Activated T-cell treated with anti-CD3 and anti-CD28 coated beads, Interleukin-2, amount 50 U/mL, for 4 hours (primary cell): ENCODE results near the gene GRIP1. TPM values are rescaled to one million over a fixed set of nuclear protein-coding genes. Genes with fewer than 3 reads are reported as not detected.
A peak's percentile ranks its signal among the peaks of the same experiment; 100 is the strongest.
"Not testable (repeated sequence)": the region's sequence is repeated elsewhere in the genome, so short reads cannot be mapped to it uniquely, and the experiment has no call there.

Experiments
- ATAC-seq, 2 donors: fragments of 200-7000 bp; cut with Tn5 transposase; one replicate each; pipeline ENCODE4 v1.10.0; 2021
- DNase-seq: peaks from one replicate; pipeline ENCODE4 v3.0.0-alpha.2; 2020
- H3K27me3 Mint-ChIP-seq: one replicate; pipeline ENCODE4 v1.8.0; 2021; ENCODE audit warnings: low read depth, mixed read lengths
- H3K36me3 Mint-ChIP-seq: one replicate; pipeline ENCODE4 v1.8.0; 2022; ENCODE audit warnings: mixed read lengths; ENCODE audit not compliant: insufficient read depth
- H3K4me1 Mint-ChIP-seq: one replicate; pipeline ENCODE4 v1.8.0; 2021; ENCODE audit warnings: low read depth, mixed read lengths
- H3K4me3 Mint-ChIP-seq: one replicate; pipeline ENCODE4 v1.8.0; 2021; ENCODE audit warnings: mild to moderate bottlenecking, moderate library complexity, mixed read lengths
- H3K9me3 Mint-ChIP-seq: one replicate; pipeline ENCODE4 v1.8.0; 2021; ENCODE audit warnings: mixed read lengths
- total RNA-seq, 3 donors: library from RNA; stranded (reverse); gene quantifications; one replicate each; pipeline ENCODE4 v1.2.1, GENCODE V29; 2021

GRIP1 gene
- total RNA-seq, 3 donors from 2014 or later = 1.6 to 8.0 (median 4.4) TPM

- ATAC-seq (no peak), DNase-seq (no peak)
- H3K4me3 Mint-ChIP-seq = no peak overlapping the region
- no peaks in the 10 kb centered on the region for H3K9me3 Mint-ChIP-seq
- H3K4me1 Mint-ChIP-seq = no peaks in the 10 kb centered on the region
- peaks cover 6% of the 10 kb centered on the region for H3K36me3 Mint-ChIP-seq
- no peaks in the 10 kb centered on the region for H3K27me3 Mint-ChIP-seq
Measured at GRCh38 chr12:66531766-66532165, 147.1 kb downstream of the GRIP1 start.

GRCh38 chr12:66529934-66530333 lies 148.9 kb downstream of the GRIP1 start:
- Mint-ChIP-seq H3K4me1 (no peaks in the 10 kb centered on the region), H3K9me3 (no peaks in the 10 kb centered on the region)
- ATAC-seq = no peak

GRCh38 chr12:66516561-66516960 lies 162.3 kb downstream of the GRIP1 start:
- no peaks in the 10 kb centered on the region for H3K4me1 Mint-ChIP-seq
- ATAC-seq (no peak), DNase-seq (no peak)
- no peaks in the 10 kb centered on the region for H3K9me3 Mint-ChIP-seq
- no peaks in the 10 kb centered on the region for H3K36me3 Mint-ChIP-seq
- no peaks in the 10 kb centered on the region for H3K27me3 Mint-ChIP-seq
- no peak overlapping the region for H3K4me3 Mint-ChIP-seq

More at GRCh38 chr12:66529934-66530333, 148.9 kb downstream of the GRIP1 start:
- DNase-seq = no peak
- Mint-ChIP-seq H3K27me3 (no peaks in the 10 kb centered on the region), H3K4me3 (no peak overlapping the region), H3K36me3 (peaks cover 6% of the 10 kb centered on the region)

GRCh38 chr12:66516133-66516532 lies 162.7 kb downstream of the GRIP1 start:
- H3K4me3 Mint-ChIP-seq = no peak overlapping the region

GRCh38 chr12:66514581-66514980 lies 164.3 kb downstream of the GRIP1 start:
- Mint-ChIP-seq H3K27me3 (no peaks in the 10 kb centered on the region), H3K4me1 (no peaks in the 10 kb centered on the region), H3K36me3 (peaks cover 2% of the 10 kb centered on the region), H3K4me3 (no peak overlapping the region), H3K9me3 (peaks cover 5% of the 10 kb centered on the region)
- no peak for ATAC-seq
- no peak for DNase-seq

More at GRCh38 chr12:66516133-66516532, 162.7 kb downstream of the GRIP1 start:
- Mint-ChIP-seq H3K27me3 (no peaks in the 10 kb centered on the region), H3K9me3 (peaks cover 3% of the 10 kb centered on the region), H3K4me1 (no peaks in the 10 kb centered on the region), H3K36me3 (peaks cover under 1% of the 10 kb centered on the region)
- ATAC-seq (no peak), DNase-seq (no peak)

GRCh38 chr12:66508025-66508424 lies 170.9 kb downstream of the GRIP1 start:
- DNase-seq (no peak), ATAC-seq (no peak)
- H3K36me3 Mint-ChIP-seq = peaks cover 2% of the 10 kb centered on the region
- H3K9me3 Mint-ChIP-seq = peaks cover 5% of the 10 kb centered on the region
- H3K4me3 Mint-ChIP-seq = no peak overlapping the region
- no peaks in the 10 kb centered on the region for H3K27me3 Mint-ChIP-seq
- H3K4me1 Mint-ChIP-seq = no peaks in the 10 kb centered on the region

- Mint-ChIP-seq H3K9me3 (no peaks in the 10 kb centered on the region), H3K4me1 (no peaks in the 10 kb centered on the region), H3K36me3 (no peaks in the 10 kb centered on the region), H3K27me3 (no peaks in the 10 kb centered on the region), H3K4me3 (no peak overlapping the region)
- no peak for ATAC-seq
- DNase-seq = no peak
Measured at GRCh38 chr12:66503746-66504145, 175.1 kb downstream of the GRIP1 start.

- no peak for ATAC-seq
- Mint-ChIP-seq H3K4me3 (no peak overlapping the region), H3K4me1 (no peaks in the 10 kb centered on the region), H3K36me3 (no peaks in the 10 kb centered on the region), H3K9me3 (no peaks in the 10 kb centered on the region), H3K27me3 (no peaks in the 10 kb centered on the region)
- no peak for DNase-seq
Measured at GRCh38 chr12:66502911-66503310, 176.0 kb downstream of the GRIP1 start.

- Mint-ChIP-seq H3K4me3 (no peak overlapping the region), H3K36me3 (no peaks in the 10 kb centered on the region), H3K4me1 (no peaks in the 10 kb centered on the region), H3K9me3 (no peaks in the 10 kb centered on the region), H3K27me3 (no peaks in the 10 kb centered on the region)
- DNase-seq (no peak), ATAC-seq (peak; percentile 21 to 40)
Measured at GRCh38 chr12:66500841-66501240, 178.0 kb downstream of the GRIP1 start.

GRCh38 chr12:66500091-66500490 lies 178.8 kb downstream of the GRIP1 start:
- ATAC-seq (no peak), DNase-seq (no peak)
- H3K9me3 Mint-ChIP-seq = no peaks in the 10 kb centered on the region
- no peaks in the 10 kb centered on the region for H3K4me1 Mint-ChIP-seq
- H3K27me3 Mint-ChIP-seq = no peaks in the 10 kb centered on the region
- no peaks in the 10 kb centered on the region for H3K36me3 Mint-ChIP-seq
- no peak overlapping the region for H3K4me3 Mint-ChIP-seq

GRCh38 chr12:66499000-66499399 lies 179.9 kb downstream of the GRIP1 start:
- no peaks in the 10 kb centered on the region for H3K36me3 Mint-ChIP-seq
- no peak overlapping the region for H3K4me3 Mint-ChIP-seq
- DNase-seq = no peak
- ATAC-seq = no peak
- no peaks in the 10 kb centered on the region for H3K27me3 Mint-ChIP-seq
- H3K4me1 Mint-ChIP-seq = no peaks in the 10 kb centered on the region
- no peaks in the 10 kb centered on the region for H3K9me3 Mint-ChIP-seq

- H3K4me3 Mint-ChIP-seq, DNase-seq, H3K36me3 Mint-ChIP-seq, H3K9me3 Mint-ChIP-seq, H3K4me1 Mint-ChIP-seq, ATAC-seq, H3K27me3 Mint-ChIP-seq: not testable (repeated sequence)
Measured at GRCh38 chr12:66498059-66498458, 180.8 kb downstream of the GRIP1 start.

- Mint-ChIP-seq H3K36me3 (no peaks in the 10 kb centered on the region), H3K4me3 (no peak overlapping the region), H3K9me3 (no peaks in the 10 kb centered on the region), H3K4me1 (no peaks in the 10 kb centered on the region), H3K27me3 (no peaks in the 10 kb centered on the region)
- ATAC-seq (no peak), DNase-seq (no peak)
Measured at GRCh38 chr12:66497008-66497897, 181.6 kb downstream of the GRIP1 start.

- DNase-seq (no peak), ATAC-seq (no peak)
- Mint-ChIP-seq H3K9me3 (no peaks in the 10 kb centered on the region), H3K36me3 (no peaks in the 10 kb centered on the region), H3K27me3 (no peaks in the 10 kb centered on the region), H3K4me1 (no peaks in the 10 kb centered on the region), H3K4me3 (no peak overlapping the region)
Measured at GRCh38 chr12:66496595-66496994, 182.3 kb downstream of the GRIP1 start.

GRCh38 chr12:66495709-66496108 lies 183.2 kb downstream of the GRIP1 start:
- Mint-ChIP-seq H3K27me3 (no peaks in the 10 kb centered on the region), H3K9me3 (no peaks in the 10 kb centered on the region), H3K4me1 (no peaks in the 10 kb centered on the region), H3K36me3 (no peaks in the 10 kb centered on the region), H3K4me3 (no peak overlapping the region)
- no peak for DNase-seq
- no peak for ATAC-seq
